ENCODE measurements around the gene FGF18. TPM values are rescaled to one million over a fixed set of nuclear protein-coding genes. Genes with fewer than 3 reads are reported as not detected.

FGF18 gene
- total and polyA plus RNA-seq, 2 donors from 2014 or later = 0.39 to 1.8 TPM

DNA sequence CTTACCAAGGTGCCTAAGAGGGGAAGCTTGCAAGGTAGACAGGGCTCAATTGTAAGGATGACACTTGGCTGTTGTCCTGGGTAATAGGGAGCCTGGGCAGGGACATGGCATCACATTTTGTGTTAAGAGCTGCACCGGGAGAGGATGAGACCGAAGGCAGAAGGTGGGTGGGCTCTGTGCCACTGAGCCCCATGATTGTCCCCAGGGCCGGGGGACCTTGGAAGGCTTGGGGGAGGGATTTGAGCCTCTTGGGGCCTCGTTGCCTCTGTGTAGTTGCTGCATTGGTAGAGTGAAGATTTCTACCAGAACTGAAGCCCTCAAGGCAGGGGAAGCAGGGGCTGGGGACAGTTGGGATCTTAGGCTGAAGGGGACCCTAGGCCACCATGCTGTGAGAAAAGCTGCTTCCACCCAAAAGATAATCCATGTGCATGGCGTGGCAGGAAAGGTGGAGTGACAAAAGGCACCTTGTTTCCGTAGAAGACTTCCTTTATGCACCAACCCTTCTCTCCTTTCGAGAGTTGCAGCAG is 11.9 kb downstream of the FGF18 start:
- TF ChIP-seq, protein P1, sequence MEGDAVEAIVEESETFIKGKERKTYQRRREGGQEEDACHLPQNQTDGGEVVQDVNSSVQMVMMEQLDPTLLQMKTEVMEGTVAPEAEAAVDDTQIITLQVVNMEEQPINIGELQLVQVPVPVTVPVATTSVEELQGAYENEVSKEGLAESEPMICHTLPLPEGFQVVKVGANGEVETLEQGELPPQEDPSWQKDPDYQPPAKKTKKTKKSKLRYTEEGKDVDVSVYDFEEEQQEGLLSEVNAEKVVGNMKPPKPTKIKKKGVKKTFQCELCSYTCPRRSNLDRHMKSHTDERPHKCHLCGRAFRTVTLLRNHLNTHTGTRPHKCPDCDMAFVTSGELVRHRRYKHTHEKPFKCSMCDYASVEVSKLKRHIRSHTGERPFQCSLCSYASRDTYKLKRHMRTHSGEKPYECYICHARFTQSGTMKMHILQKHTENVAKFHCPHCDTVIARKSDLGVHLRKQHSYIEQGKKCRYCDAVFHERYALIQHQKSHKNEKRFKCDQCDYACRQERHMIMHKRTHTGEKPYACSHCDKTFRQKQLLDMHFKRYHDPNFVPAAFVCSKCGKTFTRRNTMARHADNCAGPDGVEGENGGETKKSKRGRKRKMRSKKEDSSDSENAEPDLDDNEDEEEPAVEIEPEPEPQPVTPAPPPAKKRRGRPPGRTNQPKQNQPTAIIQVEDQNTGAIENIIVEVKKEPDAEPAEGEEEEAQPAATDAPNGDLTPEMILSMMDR (IDR thresholded peaks at IDR 0.05; ENCODE audit: borderline replicate concordance, extremely low read depth, insufficient read depth) = no peak
- no peaks in the 10 kb centered on the region for H3K9me3 ChIP-seq (ENCODE audit: control insufficient read depth in 2 of 3, insufficient read depth in 1 of 3, low read length in 3 of 3)
- no peak overlapping the region for H3K27ac ChIP-seq (ENCODE audit: low read depth in 2 of 2, low read length in 2 of 2)
- no peaks in the 10 kb centered on the region for H3K27me3 ChIP-seq (ENCODE audit: control insufficient read depth, insufficient read depth, low read length)
- H3K36me3 ChIP-seq (ENCODE audit: control insufficient read depth in 2 of 3, insufficient read depth in 3 of 3, low read length in 3 of 3) = no peaks in the 10 kb centered on the region
- DNase-seq (peak in 1 of 5 donors; percentile 15), FAIRE-seq (no peak)
- H3K4me1 ChIP-seq (ENCODE audit: control insufficient read depth in 2 of 3, insufficient read depth in 2 of 3, low read depth in 1 of 3, low read length in 3 of 3) = no peaks in the 10 kb centered on the region
- H3K9ac ChIP-seq (ENCODE audit: low read length in 3 of 3) = no peak overlapping the region
- no peak overlapping the region for H3K4me3 ChIP-seq (ENCODE audit: low read length in 3 of 3)
- intact Hi-C loops (cut with DNase I) = no loop called here

DNA sequence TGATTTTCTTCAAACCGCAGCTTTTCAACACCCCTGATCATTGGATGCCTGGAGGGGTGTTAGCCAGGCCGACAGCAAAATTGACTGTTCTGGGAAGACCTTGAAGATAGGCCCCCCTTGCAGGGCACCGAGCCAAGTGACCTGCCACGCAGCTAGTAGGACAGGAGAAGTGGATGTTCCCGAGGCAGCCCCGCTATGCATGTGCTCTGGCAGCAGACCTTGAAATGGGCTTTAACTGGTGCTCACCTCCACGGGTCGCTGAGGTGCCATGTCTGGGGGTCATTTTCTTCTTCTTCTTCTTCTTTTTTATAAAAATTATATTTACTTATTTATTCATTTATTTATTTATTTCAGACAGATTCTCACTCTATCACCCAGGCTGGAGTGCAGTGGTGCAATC is 12.6 kb downstream of the FGF18 start:
- intact Hi-C loops (cut with DNase I) = no loop called here
- H3K4me3 ChIP-seq (ENCODE audit: low read length in 3 of 3) = no peak overlapping the region
- no peaks in the 10 kb centered on the region for H3K4me1 ChIP-seq (ENCODE audit: control insufficient read depth in 2 of 3, insufficient read depth in 2 of 3, low read depth in 1 of 3, low read length in 3 of 3)
- peak in 1 of 5 donors; percentile 28 for DNase-seq
- TF ChIP-seq, protein P1 (IDR thresholded peaks at IDR 0.05; ENCODE audit: borderline replicate concordance, extremely low read depth, insufficient read depth) = no peak
- no peak for FAIRE-seq
- H3K27me3 ChIP-seq (ENCODE audit: control insufficient read depth, insufficient read depth, low read length) = no peaks in the 10 kb centered on the region
- H3K9me3 ChIP-seq (ENCODE audit: control insufficient read depth in 2 of 3, insufficient read depth in 1 of 3, low read length in 3 of 3) = no peaks in the 10 kb centered on the region
- no peak overlapping the region for H3K27ac ChIP-seq (ENCODE audit: low read depth in 2 of 2, low read length in 2 of 2)
- no peaks in the 10 kb centered on the region for H3K36me3 ChIP-seq (ENCODE audit: control insufficient read depth in 2 of 3, insufficient read depth in 3 of 3, low read length in 3 of 3)
- H3K9ac ChIP-seq (ENCODE audit: low read length in 3 of 3) = no peak overlapping the region

DNA sequence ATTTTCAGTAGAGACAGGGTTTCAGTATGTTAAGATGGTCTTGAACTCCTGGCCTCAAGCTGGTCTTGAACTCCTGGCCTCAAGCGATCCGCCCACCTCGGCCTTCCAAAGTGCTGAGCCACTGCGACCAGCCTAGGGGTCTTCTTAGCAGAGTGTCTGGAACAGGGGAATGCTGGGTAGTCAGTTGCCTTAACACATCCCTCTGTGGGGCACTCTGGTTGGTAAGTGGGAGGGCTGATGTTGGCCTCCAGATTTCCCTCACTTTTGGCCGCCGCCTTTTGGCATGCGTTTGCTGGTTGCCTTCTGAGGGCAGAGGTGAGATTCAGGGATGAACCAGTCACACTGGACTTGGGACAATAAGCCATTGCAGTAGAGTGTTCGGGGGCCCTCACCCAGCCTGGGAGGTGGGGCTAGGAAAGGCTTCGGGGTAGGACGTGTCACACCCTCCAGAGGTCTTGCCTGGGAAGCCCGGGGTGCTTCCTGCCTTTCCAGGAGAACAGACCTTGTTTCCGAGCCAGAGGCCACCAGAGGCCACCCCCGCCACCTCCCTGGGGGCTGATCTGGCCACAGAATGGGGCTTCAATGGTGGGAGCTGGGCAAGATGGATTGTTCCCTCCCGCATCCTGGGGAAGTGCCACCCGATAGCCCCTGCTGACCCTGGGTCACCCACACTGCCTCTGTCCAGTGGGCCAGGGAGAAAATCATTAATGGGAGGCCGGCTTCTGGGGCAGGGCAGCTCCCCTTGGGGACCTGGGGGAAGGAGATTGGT is 13.3 kb downstream of the FGF18 start:
- H3K9me3 ChIP-seq (ENCODE audit: control insufficient read depth in 2 of 3, insufficient read depth in 1 of 3, low read length in 3 of 3) = no peaks in the 10 kb centered on the region
- FAIRE-seq (no peak), DNase-seq (peak in 2 of 5 donors; percentile 19 to 25)
- no peaks in the 10 kb centered on the region for H3K27me3 ChIP-seq (ENCODE audit: control insufficient read depth, insufficient read depth, low read length)
- TF ChIP-seq, protein P1 (IDR thresholded peaks at IDR 0.05; ENCODE audit: borderline replicate concordance, extremely low read depth, insufficient read depth) = no peak
- no peak overlapping the region for H3K4me3 ChIP-seq (ENCODE audit: low read length in 3 of 3)
- no peaks in the 10 kb centered on the region for H3K4me1 ChIP-seq (ENCODE audit: control insufficient read depth in 2 of 3, insufficient read depth in 2 of 3, low read depth in 1 of 3, low read length in 3 of 3)
- H3K36me3 ChIP-seq (ENCODE audit: control insufficient read depth in 2 of 3, insufficient read depth in 3 of 3, low read length in 3 of 3) = no peaks in the 10 kb centered on the region
- H3K27ac ChIP-seq (ENCODE audit: low read depth in 2 of 2, low read length in 2 of 2) = no peak overlapping the region
- intact Hi-C loops (cut with DNase I) = no loop called here
- H3K9ac ChIP-seq (ENCODE audit: low read length in 3 of 3) = no peak overlapping the region
